Measurements from ENCODE around the gene ZNF611. TPM values are rescaled to one million over a fixed set of nuclear protein-coding genes. Genes with fewer than 3 reads are reported as not detected.
A peak's percentile ranks its signal among the peaks of the same experiment; 100 is the strongest.
"Not testable (repeated sequence)": the region's sequence is repeated elsewhere in the genome, so short reads cannot be mapped to it uniquely, and the experiment has no call there.

ZNF611 gene
- 15.5 TPM for polyA plus RNA-seq (2013, experiment 1 of 2)
- 18.1 TPM for polyA plus RNA-seq (2013, experiment 2 of 2)

GRCh38 chr19:52734893-52735661 lies at the start of gene ZNF611:
Gene ZNF611 (minus strand): TSS chr19:52735044. CDS start chr19:52715894, 19,150 bp downstream.
- peak within 1 kb of the TSS; percentile 91 for H3K27ac ChIP-seq (ENCODE audit: low read depth, low read length, severe bottlenecking)
- peaks cover 17% of the 10 kb centered on the region for H3K36me3 ChIP-seq (ENCODE audit: control insufficient read depth, insufficient read depth, low read length)
- H3K9me3 ChIP-seq (ENCODE audit: control insufficient read depth, low read length): peaks cover 16% of the 10 kb centered on the region
- peak within 1 kb of the TSS; percentile 89 for H3K4me3 ChIP-seq (ENCODE audit: extremely low read depth, insufficient read depth, low read length, poor library complexity, severe bottlenecking)
- H3K4me1 ChIP-seq (ENCODE audit: control insufficient read depth, insufficient read depth, low read length, poor library complexity, severe bottlenecking): peaks cover 13% of the 10 kb centered on the region
- WGBS, 2 experiments (ENCODE audit: insufficient coverage in 2 of 2): 2 to 14% methylated on average over 17 of the region's 38 CpGs

- H3K36me3 ChIP-seq (ENCODE audit: control insufficient read depth, insufficient read depth, low read length): not testable (repeated sequence)
- WGBS, 2 experiments (ENCODE audit: insufficient coverage in 2 of 2): no CpG with 5 or more reads among the region's 2 CpGs
These were observed 48.0 kb upstream of the ZNF611 start for GRCh38 chr19:52782864-52783263.

GRCh38 chr19:52778811-52779210 lies 44.0 kb upstream of the ZNF611 start:
- no peaks in the 10 kb centered on the region for H3K9me3 ChIP-seq (ENCODE audit: control insufficient read depth, low read length)
- no peak overlapping the region for H3K4me3 ChIP-seq (ENCODE audit: extremely low read depth, insufficient read depth, low read length, poor library complexity, severe bottlenecking)
- WGBS, 2 experiments (ENCODE audit: insufficient coverage in 2 of 2): 74% methylated on average over 3 of the region's 3 CpGs; no CpG with 5 or more reads in 1 of the 2 experiments
- H3K27ac ChIP-seq (ENCODE audit: low read depth, low read length, severe bottlenecking): no peak overlapping the region
- H3K4me1 ChIP-seq (ENCODE audit: control insufficient read depth, insufficient read depth, low read length, poor library complexity, severe bottlenecking): no peaks in the 10 kb centered on the region
- peaks cover 7% of the 10 kb centered on the region for H3K36me3 ChIP-seq (ENCODE audit: control insufficient read depth, insufficient read depth, low read length)

More at GRCh38 chr19:52782864-52783263, 48.0 kb upstream of the ZNF611 start:
- not testable (repeated sequence) for H3K4me3 ChIP-seq (ENCODE audit: extremely low read depth, insufficient read depth, low read length, poor library complexity, severe bottlenecking); H3K9me3 ChIP-seq (ENCODE audit: control insufficient read depth, low read length); H3K27ac ChIP-seq (ENCODE audit: low read depth, low read length, severe bottlenecking); H3K4me1 ChIP-seq (ENCODE audit: control insufficient read depth, insufficient read depth, low read length, poor library complexity, severe bottlenecking)

DNA sequence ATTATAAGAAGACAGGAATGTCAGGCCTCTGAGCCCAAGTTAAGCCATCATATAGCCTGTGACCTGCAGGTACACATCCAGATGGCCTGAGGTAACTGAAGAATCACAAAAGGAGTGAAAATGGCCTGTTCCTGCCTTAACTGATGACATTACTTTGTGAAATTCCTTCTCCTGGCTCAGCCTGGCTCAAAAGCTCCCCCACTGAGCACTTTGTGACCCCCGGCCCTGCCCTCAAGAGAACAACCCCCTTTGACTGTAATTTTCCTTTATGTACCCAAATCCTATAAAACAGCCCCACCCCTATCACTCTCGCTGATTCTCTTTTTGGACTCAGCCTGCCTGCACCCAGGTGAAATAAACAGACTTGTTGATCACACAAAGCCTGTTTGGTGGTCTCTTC lies 21.6 kb upstream of the ZNF611 start:
- not testable (repeated sequence) for H3K4me1 ChIP-seq (ENCODE audit: control insufficient read depth, insufficient read depth, low read length, poor library complexity, severe bottlenecking); H3K27ac ChIP-seq (ENCODE audit: low read depth, low read length, severe bottlenecking); H3K36me3 ChIP-seq (ENCODE audit: control insufficient read depth, insufficient read depth, low read length); H3K9me3 ChIP-seq (ENCODE audit: control insufficient read depth, low read length); H3K4me3 ChIP-seq (ENCODE audit: extremely low read depth, insufficient read depth, low read length, poor library complexity, severe bottlenecking)
- 70 to 71% methylated on average over 2 of the region's 2 CpGs for WGBS, 2 experiments (ENCODE audit: insufficient coverage in 2 of 2)

DNA sequence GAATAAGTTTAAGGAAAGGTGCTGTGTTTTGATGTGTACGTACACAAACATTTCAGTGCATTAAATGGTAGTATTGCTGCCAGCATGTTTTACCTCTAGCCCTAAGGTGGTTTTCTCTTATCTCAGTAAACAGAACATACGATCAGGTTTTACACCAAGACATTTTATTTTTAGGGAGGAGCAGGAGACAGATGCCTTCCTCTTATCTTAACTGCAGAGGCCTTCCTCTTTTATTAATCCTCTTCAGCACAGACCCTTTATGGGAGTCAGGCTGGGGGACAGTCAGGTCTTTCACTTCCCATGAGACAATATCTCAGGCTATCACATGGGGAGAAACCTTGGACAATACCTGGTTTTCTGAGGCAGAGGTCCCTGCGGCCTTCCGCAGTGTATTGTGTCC lies 14.9 kb upstream of the ZNF611 start:
- Histone ChIP-seq H3K4me3 (ENCODE audit: extremely low read depth, insufficient read depth, low read length, poor library complexity, severe bottlenecking) (no peak overlapping the region), H3K36me3 (ENCODE audit: control insufficient read depth, insufficient read depth, low read length) (no peaks in the 10 kb centered on the region), H3K9me3 (ENCODE audit: control insufficient read depth, low read length) (no peaks in the 10 kb centered on the region), H3K4me1 (ENCODE audit: control insufficient read depth, insufficient read depth, low read length, poor library complexity, severe bottlenecking) (peaks cover 14% of the 10 kb centered on the region), H3K27ac (ENCODE audit: low read depth, low read length, severe bottlenecking) (no peak overlapping the region)
- WGBS, 2 experiments (ENCODE audit: insufficient coverage in 2 of 2): 90% methylated on average over 2 of the region's 4 CpGs; no CpG with 5 or more reads in 1 of the 2 experiments

DNA sequence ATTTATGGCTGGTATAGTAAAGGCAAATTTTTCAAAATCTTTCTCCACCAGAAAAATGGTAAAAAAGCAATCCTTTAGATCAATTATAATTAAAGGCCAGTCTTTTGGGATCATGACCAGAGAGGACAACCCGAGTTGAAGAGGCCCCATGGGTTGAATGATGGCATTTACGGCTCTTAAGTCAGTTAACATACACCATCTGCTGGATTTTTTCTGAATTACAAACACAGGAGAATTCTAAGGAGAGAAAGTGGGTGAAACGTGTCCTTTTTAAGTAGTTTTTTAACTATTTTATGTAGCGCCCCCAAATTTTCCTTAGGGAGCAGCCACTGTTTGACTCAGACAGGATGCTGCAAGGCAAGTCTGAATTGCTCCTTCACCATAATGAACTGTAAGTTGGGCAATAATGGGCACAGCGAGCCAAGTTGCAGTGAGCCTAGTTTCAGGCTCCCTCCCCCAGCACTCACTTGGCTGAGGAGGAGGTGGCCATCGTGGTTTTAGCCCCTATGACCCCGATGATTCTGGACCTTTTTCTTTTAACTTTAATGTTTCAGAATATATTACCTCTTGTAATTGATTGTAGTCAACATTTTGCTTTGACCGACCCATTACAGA lies 13.6 kb upstream of the ZNF611 start:
- Histone ChIP-seq H3K4me1 (ENCODE audit: control insufficient read depth, insufficient read depth, low read length, poor library complexity, severe bottlenecking) (peaks cover 14% of the 10 kb centered on the region), H3K4me3 (ENCODE audit: extremely low read depth, insufficient read depth, low read length, poor library complexity, severe bottlenecking) (no peak overlapping the region), H3K27ac (ENCODE audit: low read depth, low read length, severe bottlenecking) (no peak overlapping the region), H3K9me3 (ENCODE audit: control insufficient read depth, low read length) (peaks cover 5% of the 10 kb centered on the region), H3K36me3 (ENCODE audit: control insufficient read depth, insufficient read depth, low read length) (no peaks in the 10 kb centered on the region)
- 3 to 53% methylated on average over 2 to 3 of the region's 8 CpGs for WGBS, 2 experiments (ENCODE audit: insufficient coverage in 2 of 2)

GRCh38 chr19:52745919-52746318 lies 11.1 kb upstream of the ZNF611 start:
- H3K27ac ChIP-seq (ENCODE audit: low read depth, low read length, severe bottlenecking); H3K9me3 ChIP-seq (ENCODE audit: control insufficient read depth, low read length); H3K4me3 ChIP-seq (ENCODE audit: extremely low read depth, insufficient read depth, low read length, poor library complexity, severe bottlenecking); H3K36me3 ChIP-seq (ENCODE audit: control insufficient read depth, insufficient read depth, low read length): not testable (repeated sequence)
- H3K4me1 ChIP-seq (ENCODE audit: control insufficient read depth, insufficient read depth, low read length, poor library complexity, severe bottlenecking): peaks cover 26% of the 10 kb centered on the region
- WGBS, 2 experiments (ENCODE audit: insufficient coverage in 2 of 2): 82 to 86% methylated on average over 5 to 7 of the region's 10 CpGs

- peaks cover 19% of the 10 kb centered on the region for H3K9me3 ChIP-seq (ENCODE audit: control insufficient read depth, low read length)
- H3K4me3 ChIP-seq (ENCODE audit: extremely low read depth, insufficient read depth, low read length, poor library complexity, severe bottlenecking): no peak overlapping the region
- H3K4me1 ChIP-seq (ENCODE audit: control insufficient read depth, insufficient read depth, low read length, poor library complexity, severe bottlenecking): peaks cover 16% of the 10 kb centered on the region
- 89 to 90% methylated on average over 1 to 3 of the region's 3 CpGs for WGBS, 2 experiments (ENCODE audit: insufficient coverage in 2 of 2)
- no peak overlapping the region for H3K27ac ChIP-seq (ENCODE audit: low read depth, low read length, severe bottlenecking)
- H3K36me3 ChIP-seq (ENCODE audit: control insufficient read depth, insufficient read depth, low read length): no peaks in the 10 kb centered on the region
These were observed 8.2 kb upstream of the ZNF611 start for GRCh38 chr19:52743091-52743490.

GRCh38 chr19:52742516-52742915 lies 7.7 kb upstream of the ZNF611 start:
- Histone ChIP-seq H3K27ac (ENCODE audit: low read depth, low read length, severe bottlenecking) (peak overlapping the region; percentile 96), H3K9me3 (ENCODE audit: control insufficient read depth, low read length) (peaks cover 22% of the 10 kb centered on the region), H3K36me3 (ENCODE audit: control insufficient read depth, insufficient read depth, low read length) (no peaks in the 10 kb centered on the region), H3K4me1 (ENCODE audit: control insufficient read depth, insufficient read depth, low read length, poor library complexity, severe bottlenecking) (peaks cover 16% of the 10 kb centered on the region), H3K4me3 (ENCODE audit: extremely low read depth, insufficient read depth, low read length, poor library complexity, severe bottlenecking) (no peak overlapping the region)
- 57 to 100% methylated on average over 1 to 3 of the region's 3 CpGs for WGBS, 2 experiments (ENCODE audit: insufficient coverage in 2 of 2)

- H3K9me3 ChIP-seq (ENCODE audit: control insufficient read depth, low read length): peaks cover 22% of the 10 kb centered on the region
- no peak overlapping the region for H3K4me3 ChIP-seq (ENCODE audit: extremely low read depth, insufficient read depth, low read length, poor library complexity, severe bottlenecking)
- H3K4me1 ChIP-seq (ENCODE audit: control insufficient read depth, insufficient read depth, low read length, poor library complexity, severe bottlenecking): peaks cover 15% of the 10 kb centered on the region
- H3K36me3 ChIP-seq (ENCODE audit: control insufficient read depth, insufficient read depth, low read length): no peaks in the 10 kb centered on the region
- 60 to 64% methylated on average over 5 of the region's 6 CpGs for WGBS, 2 experiments (ENCODE audit: insufficient coverage in 2 of 2)
- peak overlapping the region; percentile 96 for H3K27ac ChIP-seq (ENCODE audit: low read depth, low read length, severe bottlenecking)
These were observed 7.2 kb upstream of the ZNF611 start for GRCh38 chr19:52741951-52742485.
